HG03066 (cell line): ENCODE data around the gene CALML6.
A peak's percentile ranks its signal among the peaks of the same experiment; 100 is the strongest.

Experiments used
- ATAC-seq: cut with Tn5 transposase; IDR thresholded peaks from one replicate; pipeline ENCODE4 v1.9.1; 2021; ENCODE audit warnings: low read depth; ENCODE audit not compliant: unreplicated experiment

Gene CALML6

DNA sequence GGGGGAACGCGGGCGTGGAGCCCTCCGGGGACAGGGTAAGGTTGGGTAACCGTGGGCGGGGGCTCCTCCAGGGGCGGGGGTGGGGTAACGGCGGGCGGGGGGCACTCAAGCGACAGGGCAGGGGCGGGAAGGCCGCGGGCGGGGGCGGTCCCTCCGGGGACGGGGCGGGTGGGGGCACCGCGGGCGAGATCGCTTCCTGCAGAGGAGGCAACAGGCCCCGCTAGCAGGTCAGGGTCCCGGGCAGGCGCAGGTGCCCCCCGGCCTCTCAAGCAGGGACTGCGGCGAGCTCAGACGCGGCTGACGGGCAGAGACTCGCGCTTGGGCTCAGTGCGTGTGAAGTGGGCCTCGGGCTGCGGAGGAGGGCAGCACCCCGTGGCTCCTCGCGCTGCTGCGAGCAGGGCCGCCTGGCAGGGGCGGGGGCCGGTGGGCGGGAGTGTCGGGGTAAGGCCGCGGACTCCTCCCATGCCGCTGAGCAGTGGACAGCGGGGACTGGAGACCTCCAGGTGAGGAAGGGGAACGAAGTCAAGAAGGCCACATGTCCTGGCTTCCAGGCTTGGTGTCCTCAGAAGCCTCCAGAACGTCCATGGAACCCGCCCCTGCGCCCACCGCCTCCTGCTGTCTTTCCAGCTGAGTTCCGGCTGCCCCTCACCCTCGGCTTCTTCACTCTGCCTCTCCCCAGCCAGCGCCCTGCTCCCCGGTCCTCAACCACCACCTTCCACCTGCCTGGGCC, 23.5 kb upstream of the CALML6 start:
- ATAC-seq = peak; percentile 19

DNA sequence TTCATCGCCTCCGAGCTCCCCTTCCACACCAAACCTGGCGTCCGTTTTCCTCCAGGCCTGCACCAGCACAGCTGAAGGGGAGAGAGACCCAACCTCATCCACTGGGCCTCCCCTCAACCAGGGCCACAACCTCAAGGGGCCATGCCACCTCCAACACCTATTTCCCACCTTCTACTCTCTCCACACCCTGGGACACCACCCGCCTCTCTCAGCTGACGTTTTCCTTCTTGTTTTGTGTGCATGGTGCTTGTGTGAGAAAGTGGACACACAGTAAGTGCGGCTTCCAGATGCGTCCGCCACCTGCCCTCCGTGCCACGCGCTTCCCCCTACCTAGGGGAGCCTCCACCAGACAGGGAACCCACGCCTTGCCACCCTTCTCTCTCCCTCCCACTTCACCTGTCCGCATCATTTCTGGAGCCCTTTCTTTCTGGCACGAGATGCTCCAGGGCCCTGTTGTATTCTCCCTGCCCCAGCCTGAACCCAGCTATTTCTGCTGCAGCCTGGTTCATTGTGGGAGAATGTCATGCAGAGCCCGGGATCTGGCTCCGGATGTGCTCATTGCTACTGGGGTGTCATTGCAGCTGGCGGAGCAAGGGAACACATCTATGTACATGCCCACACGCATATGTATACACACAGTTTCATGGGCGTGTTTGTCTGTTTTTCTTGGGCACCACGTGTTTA, 22.8 kb upstream of the CALML6 start:
- no peak for ATAC-seq

DNA sequence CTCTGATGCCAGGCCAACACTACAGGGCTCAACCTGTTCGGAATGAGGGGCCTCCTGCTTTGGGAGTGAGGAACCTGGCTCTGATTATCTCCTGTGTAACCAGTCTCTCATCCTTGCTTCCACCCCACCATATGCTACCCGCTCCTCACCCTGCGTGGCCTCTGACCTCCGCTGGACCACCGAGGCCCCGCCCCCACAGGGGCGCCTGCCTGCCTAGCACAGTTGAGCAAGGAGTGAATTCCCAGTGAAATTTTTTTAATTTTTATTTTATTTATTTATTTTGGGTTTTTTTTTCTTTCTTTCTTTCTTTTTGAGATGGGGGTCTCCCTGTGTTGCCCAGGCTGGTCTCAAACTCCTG, 22.3 kb upstream of the CALML6 start:
- no peak for ATAC-seq

DNA sequence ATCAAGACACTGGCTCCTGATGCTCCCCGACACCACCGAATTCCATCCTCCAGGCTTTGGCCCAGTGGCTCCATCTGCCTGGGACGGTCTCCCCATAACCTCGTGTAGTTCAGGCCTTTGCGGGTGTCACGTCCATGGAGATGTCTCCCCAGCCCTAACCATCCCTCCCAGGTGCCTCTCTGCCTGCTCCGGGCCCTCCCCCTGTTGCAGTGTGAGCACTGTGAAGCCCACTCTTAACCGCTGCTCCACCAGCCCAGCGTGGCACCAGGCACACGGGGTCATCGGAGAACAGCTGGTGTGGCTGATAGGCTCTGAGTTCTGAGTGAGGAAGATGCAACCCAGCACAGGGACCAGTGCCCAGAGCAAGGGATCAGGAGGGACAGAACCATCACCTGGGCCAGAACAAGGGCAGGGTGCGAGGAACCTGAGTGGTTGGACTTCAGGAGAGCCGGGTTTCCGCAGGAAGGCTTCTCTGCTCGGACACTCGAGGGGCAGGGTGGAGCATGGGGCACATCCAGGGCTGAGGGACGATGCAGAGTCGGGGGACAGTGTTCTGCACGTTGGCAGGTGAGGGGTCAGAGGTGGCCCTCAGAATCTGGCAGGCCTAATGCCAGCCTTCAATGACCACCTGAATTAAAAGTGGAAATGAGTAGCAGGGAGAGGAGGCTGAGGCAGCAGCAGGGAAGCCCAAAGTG, 21.6 kb upstream of the CALML6 start:
- ATAC-seq = no peak

DNA sequence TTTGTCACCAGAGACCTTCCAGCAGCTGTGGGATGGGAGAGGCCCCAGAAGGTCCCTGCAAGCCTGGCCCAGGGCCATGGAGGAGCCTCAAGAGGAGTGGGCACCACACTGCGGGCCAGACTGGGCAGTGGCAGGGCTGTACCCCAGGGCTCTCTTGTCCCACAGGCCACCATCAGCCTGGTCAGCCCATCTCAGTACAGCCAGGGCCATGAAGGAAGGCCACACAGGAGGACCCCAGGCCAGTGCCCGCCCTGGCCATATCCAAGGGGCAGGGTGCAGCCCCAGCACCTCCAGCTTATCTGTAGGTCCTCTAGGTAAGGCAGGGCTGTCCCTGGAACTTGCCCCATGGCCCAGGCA, 21.1 kb upstream of the CALML6 start:
- ATAC-seq = no peak

DNA sequence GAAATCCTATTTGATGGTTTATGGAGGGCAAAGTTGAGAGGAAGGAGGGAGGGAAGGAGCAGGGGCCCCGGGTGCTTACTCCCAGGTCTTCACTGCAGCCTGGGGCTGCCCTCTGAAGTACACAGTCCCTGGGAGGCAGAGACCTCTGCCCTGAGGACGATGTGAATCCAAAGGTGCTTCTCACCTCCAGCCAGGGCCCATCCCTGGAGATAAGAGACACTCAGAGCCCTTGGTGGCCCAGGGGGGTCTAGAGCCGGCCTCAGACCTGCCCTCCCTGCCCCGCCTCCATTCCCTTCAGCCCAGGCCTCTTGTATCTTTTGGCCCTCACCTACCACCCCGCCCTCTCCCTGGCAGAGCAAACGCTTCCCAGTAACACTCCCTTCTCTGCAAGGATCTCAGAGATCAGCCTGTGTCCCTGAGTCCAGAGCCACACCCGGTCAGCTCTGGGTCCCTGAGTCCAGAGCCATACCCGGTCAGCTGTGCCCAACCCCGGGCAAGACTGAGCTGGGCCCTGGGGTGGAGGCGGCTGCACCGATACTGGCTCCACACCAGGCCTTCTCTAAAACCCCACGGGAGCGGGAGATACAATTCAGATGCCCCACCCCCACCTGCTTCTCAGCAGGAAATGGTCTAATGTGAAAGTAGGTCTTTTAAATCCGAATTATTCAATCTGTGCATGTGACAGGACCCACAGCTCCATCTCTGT, 20.6 kb upstream of the CALML6 start:
- no peak for ATAC-seq

DNA sequence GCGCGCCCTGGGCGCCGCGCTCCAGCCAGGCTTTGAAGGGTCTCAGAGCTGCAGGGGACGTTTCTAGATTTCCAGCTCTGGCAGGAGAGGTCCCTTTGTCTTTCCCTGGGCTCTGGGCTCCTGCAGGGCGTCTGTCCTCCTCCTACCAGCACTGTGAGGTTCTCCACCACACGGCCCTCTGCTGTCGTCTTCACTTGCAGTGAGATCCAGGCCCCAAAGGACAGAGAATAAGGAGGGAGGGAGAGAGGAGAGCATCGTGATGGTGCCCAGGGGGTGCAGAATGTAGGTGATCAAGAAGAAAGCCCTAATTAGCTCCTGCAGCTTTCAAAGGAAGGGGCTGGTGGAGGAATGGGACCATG, 20.0 kb upstream of the CALML6 start:
- no peak for ATAC-seq

DNA sequence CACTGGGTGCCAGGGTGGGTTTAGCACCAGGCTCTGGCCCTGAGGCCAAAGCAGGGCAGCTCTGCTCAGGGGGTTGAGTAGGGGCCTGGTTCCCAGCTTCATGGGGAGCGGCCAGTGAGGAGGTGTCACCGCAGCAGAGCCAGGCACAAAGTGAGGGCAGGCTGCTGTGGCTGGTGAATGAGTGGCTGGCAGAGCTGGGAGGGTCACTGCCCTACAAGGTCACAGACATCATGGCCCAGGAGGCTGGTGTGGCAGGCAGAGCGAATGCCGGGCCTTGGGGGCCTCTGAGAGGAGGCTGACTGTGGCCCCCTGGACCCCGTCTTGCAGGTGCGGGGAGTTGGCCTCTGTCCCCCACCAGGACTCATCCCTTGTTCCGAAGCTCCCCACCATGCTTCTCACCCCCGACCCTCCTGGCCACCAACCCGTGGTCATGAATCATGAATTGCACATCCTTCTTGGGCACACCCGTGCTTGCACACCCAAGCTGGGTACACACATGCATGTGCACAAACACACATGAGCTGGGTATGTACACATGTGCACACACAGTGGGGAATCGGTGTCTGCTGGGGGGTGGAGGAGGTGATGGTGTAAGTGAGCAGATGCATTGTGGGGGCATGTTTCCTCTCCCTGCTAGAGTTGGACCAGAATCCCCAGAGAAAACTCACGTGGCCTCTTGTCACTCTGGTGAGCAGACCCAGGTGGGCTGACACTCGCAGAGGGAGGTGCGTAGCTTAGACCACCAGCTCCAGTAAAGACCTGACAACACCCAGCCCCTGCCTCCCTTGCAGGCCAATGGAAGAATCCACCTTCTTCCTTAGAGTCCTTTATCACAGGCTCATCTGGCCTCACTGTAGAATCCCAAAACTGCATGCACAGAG, 19.4 kb upstream of the CALML6 start:
- no peak for ATAC-seq

DNA sequence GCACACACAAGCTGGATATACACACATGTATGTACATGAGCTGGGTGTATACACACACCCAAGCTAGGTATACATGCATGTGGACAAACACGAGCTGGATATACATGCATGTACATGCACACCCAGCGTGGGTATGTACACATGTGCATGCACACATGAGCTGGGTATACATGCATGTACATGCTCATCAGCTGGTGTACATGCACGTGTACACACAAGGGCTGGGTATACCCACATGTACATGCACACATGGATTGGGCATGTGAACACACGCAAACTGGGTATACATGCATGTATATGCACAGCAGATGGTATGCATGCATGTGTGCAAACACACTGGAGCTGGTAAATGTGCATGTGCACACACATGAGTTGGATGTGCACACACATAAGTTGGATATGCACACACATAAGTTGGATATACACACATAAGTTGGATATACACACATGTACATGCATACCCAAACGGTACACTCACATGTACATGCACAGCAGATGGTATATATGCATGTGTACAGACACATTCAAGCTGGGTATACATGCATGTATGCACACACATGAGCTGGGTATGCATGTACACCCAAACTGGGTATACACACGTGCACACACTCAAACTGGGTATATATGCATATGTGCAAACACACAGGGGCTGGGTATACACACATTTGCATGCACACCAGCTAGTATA, 16.7 kb upstream of the CALML6 start:
- no peak for ATAC-seq

DNA sequence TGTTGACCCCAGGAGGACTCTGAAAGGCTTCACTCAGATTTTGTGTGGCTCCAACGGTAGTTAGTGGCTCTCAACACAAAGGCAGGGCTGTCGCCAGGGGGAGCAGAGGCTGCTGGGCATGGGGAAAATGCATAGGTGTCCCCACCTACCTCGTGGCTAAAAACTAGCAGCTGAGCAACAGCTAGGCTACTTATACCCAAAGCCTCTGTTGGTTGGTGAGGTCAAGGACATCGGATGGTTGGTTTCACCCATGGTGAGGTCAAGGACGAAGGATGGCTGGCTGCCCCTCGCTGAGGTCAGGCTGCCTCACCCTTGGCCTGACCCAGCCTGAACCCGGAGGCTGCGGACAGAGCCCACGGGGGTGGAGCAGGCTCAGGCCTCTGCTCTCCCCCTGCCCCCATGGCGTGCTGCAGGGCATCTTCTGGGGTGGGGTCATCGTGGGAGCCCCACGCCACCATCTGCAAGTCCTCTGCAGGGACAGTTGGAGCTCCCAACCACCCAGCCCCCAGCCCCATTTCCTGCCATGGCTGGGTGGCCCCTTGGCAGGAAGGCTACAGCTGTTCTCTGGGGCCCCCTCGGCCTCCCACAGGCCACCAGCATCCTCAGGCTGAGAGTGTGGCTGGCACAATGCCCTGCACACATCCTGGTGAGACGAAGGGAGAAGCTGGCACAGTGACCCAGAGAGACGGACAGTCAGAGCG, 15.6 kb upstream of the CALML6 start:
- ATAC-seq = no peak

DNA sequence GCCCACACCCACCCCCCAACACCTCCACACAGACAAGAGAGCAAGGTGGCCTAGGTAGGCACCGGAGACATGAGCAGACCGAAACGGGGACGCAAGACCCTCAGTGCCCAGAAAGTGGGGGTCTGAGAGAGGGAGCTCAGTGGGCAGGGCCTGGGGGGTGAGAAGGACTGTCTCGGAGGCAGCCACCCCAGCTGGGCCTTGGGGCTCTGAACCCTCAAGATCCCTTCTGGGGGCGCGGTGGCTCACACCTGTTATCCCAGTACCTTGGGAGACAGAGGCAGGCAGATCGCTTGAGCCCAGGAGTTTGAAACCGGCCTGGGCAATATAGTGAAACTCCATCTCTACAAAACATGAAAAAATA, 15.1 kb upstream of the CALML6 start:
- no peak for ATAC-seq

DNA sequence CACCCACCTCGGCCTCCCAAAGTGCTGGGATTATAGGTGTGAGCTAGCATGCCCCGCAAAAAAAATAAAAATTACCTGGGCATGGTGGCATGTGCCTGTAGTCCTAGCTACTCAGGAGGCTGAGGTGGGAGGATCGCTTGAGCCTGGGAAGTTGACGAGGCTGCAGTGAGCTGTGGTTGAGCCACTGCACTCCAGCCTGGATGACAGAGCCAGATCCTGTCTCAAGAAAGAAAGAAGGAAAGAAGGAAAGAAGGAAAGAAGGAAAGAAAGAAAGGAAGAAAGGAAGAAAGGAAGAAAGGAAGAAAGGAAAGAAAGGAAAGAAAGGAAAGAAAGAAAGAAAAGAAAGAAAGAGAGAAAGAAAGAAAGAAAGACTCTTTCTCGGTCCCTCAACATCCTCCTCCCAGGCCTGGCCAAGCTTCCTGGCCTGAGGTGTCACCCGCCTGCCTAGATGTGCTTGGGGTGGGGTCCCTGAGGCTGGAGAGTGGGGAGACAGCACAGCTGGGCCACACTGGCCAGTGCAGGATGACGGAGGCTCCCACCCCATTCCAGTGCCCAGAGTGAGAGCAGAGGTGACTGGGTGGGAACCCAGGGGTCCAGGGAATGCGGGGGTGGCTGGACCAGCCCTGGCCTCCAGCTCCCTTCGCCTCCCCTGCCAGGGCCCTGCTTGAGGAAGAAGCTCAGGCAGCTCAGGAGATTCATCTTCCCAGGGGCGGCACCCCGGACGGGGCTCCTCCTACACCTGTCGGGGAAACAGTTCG, 14.0 kb upstream of the CALML6 start:
- no peak for ATAC-seq

DNA sequence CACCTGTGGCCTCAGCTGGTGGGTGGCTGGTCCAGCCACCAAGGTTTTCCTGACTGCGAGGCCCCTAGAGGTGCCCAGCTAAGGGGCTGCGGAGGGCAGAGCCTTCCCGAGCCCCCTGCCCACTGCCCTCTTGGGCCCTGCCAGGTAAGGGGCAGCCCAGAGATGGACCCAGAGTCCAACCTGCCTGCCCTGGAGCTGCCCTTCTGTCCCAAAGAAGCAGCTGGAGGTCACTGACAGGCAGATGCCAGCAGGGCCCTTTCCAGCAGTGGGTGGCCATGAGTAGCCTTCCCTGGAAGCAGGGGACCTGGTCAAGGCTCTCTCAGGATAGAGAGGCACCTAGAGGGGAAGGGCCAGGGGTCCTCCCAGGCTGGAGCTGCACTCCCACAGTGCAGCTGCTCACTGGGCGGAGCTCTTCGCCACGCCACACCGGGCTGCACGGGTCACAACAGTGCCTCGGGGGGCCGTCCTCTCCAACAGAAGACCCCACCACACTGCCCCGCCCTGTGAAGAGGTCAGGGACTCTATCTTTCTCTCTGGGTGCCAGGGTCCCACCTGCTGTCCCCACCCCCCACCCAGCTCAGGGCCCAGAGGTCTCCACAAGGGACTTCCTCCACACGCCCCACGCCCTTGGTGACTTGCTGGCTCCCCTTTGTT, 13.3 kb upstream of the CALML6 start:
- no peak for ATAC-seq

DNA sequence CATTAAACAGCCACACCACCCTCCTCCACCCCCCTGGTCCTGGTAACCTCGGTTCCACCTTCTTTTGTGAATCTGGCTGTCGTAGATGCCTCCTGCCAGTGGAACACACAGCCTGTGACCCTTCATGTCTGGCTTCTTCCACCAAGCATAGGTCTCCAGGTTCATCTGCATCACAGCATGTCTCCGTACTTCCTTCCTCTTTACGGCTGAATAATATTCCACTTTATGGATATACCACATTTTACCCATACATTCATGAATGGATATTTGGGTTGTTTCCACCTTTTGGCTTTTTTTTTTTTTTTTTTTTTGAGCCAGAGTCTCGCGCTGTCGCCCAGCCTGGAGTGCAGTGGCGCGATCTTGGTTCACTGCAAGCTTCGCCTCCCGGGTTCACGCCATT, 11.8 kb upstream of the CALML6 start:
- ATAC-seq = no peak

DNA sequence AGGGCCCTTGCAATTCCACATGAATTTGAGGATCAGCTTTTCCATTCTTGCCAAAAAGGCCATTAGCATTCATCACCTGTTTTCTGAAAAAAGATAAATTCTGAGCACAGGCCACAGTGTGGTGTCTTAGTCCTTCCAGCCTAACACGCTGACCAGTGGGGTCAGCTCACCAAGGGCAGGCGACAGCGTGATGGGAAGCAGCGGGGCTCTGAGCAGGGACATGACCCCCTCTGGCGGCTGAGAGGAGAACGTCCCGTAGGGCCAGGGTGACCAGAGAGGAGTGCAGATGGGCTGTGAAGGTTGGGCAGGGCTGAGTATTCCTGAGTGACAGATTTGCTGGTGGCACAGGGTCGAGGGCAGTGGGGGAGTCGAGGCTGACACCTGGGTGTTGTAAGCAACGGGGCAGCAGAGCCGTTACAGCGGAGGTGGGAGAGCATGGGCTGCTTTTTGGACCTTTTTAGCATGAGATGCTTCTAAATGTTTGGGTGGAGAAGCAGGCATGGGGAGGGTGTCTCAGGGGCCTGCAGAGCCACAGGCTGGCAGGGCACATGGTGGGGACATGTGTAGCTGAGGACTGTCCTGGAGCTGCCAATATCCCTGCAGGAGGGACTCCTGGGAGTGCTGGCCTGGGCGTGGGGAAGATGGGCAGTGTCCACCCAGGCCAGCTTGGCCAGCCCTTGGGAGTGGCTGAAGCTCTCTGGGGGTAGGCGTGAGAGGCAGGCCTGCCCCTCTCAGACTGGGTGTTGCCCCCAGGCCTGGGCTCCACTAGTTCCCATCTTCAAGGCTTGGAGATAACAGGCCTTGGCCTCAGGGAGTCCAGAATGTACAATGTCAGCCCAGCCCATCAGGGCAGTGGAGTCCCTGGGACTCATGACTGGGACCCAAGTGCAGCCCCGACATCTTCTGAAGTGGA, 8.6 kb upstream of the CALML6 start:
- no peak for ATAC-seq

DNA sequence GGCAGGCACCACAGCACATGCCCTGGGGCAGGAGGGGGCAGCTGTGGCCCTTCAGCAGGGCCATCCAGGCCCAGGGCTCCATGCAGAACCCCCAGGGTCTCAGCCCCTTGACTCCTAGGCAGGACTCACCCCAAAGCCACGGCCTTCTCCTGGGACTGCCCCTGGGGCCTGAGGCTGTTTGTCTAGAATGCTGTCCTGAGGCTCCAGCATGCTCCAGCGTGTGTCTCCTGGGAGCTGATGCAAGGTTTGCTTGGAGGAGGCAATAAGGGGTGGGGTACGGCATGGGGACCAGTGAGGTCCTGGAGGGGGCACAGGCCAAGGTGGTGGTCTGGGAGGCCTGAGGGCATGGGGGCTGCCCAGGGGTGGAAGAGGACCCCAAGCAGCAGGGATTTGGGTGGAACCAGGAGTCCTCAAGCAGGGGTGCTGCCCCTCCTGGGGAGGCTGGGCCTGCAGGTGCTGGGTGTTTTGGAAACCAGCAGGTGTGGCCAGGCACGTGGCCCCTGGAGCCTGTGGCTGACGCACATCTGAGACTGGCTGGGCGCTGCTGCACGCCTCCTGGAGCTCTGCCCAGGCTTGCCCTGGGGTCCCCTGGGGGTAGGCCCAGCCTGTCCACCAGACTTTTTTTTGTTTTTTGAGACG, 7.8 kb upstream of the CALML6 start:
- ATAC-seq = no peak

DNA sequence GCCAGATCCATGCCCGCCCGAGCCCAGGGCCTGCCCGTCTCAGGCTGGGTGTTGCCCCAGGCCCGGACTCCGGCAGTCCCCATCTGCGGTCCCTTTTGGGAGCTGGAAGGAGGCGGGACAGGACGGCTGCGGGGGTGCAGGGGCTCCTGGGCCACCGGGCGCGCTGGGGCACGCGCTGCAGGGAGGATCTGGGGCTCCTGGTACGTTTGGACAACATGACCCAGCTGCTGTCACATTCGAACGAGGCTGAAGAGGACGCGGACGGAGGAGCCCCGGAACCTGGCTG, 6.6 kb upstream of the CALML6 start:
- peak; percentile 5 for ATAC-seq
